22Rv1 (cell line): ENCODE data around the gene CCND2.

Experiments
- ZFX ChIP-seq: fragments of 450-650 bp; IDR thresholded peaks from 2 replicates; pipeline ENCODE4 v1.6.1; 2017; ENCODE audit warnings: antibody characterized with exemption, borderline replicate concordance
- TF ChIP-seq, protein P1 (sequence below): fragments of 450-650 bp; IDR thresholded peaks from 2 replicates; pipeline ENCODE4 v1.5.1; 2017; ENCODE audit warnings: mild to moderate bottlenecking

DNA sequence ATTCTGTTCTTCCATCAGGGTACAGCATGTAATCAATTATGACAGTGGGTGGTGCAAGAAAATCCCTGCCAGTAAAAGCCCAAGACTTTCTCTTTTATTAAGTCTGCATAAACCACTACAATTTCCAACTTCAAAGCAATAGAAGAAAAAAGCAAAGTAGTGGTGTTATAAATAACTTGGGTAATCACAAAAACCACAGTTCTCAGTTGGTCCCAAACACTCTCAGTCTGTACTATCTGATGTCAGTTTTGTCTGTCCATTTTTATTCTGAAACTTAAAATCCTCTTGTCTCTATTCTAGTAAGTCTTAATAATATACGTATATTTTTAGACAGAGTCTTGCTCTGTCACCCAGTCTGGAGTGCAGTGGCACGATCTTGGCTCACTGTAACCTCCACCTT, 38.7 kb downstream of the CCND2 start:
- TF ChIP-seq, protein P1, sequence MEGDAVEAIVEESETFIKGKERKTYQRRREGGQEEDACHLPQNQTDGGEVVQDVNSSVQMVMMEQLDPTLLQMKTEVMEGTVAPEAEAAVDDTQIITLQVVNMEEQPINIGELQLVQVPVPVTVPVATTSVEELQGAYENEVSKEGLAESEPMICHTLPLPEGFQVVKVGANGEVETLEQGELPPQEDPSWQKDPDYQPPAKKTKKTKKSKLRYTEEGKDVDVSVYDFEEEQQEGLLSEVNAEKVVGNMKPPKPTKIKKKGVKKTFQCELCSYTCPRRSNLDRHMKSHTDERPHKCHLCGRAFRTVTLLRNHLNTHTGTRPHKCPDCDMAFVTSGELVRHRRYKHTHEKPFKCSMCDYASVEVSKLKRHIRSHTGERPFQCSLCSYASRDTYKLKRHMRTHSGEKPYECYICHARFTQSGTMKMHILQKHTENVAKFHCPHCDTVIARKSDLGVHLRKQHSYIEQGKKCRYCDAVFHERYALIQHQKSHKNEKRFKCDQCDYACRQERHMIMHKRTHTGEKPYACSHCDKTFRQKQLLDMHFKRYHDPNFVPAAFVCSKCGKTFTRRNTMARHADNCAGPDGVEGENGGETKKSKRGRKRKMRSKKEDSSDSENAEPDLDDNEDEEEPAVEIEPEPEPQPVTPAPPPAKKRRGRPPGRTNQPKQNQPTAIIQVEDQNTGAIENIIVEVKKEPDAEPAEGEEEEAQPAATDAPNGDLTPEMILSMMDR = no peak
- TF ChIP-seq ZFX = no peak
